OCI-LY3 (cell line): ENCODE measurements around the gene LAMB4.

ENCODE experiments used
- H2AFZ ChIP-seq: fragments of 200-600, 300-600 bp; shearing (Covaris generic); 2 replicates; pipeline ENCODE4 v1.6.0; 2014; ENCODE audit warnings: antibody characterized with exemption, low read depth, low read length
- H3K27ac ChIP-seq: fragments of 200-600, 300-600 bp; sonication (generic); 2 replicates; pipeline ENCODE4 v1.5.1; 2014; ENCODE audit warnings: mild to moderate bottlenecking, low read length, moderate library complexity, mixed read lengths
- H3K27me3 ChIP-seq: fragments of 200-600, 300-600 bp; sonication (generic); 2 replicates; pipeline ENCODE4 v1.6.1; 2014; ENCODE audit warnings: low read depth, low read length, mixed read lengths
- H3K36me3 ChIP-seq: fragments of 200-600, 300-600 bp; sonication (generic); replicated peaks from 2 replicates; pipeline ENCODE3; 2014; ENCODE audit warnings: low read depth, low read length, mixed read lengths
- H3K4me1 ChIP-seq: fragments of 300-600, 200-600 bp; sonication (generic); 2 replicates; pipeline ENCODE4 v1.6.1; 2014; ENCODE audit warnings: low read length, mixed read lengths
- H3K4me2 ChIP-seq: fragments of 200-600, 300-600 bp; sonication (generic); 2 replicates; pipeline ENCODE4 v1.6.1; 2014; ENCODE audit warnings: low read length, mixed read lengths
- H3K4me3 ChIP-seq: fragments of 300-600, 200-600 bp; sonication (generic); 2 replicates; pipeline ENCODE4 v1.5.1; 2014; ENCODE audit warnings: antibody characterized with exemption, mild to moderate bottlenecking, low read length, moderate library complexity
- H3K79me2 ChIP-seq: fragments of 300-600, 200-600 bp; shearing (Covaris generic); 2 replicates; pipeline ENCODE4 v1.6.1; 2014; ENCODE audit warnings: mild to moderate bottlenecking, low read length, mixed read lengths
- H3K9ac ChIP-seq: fragments of 300-600, 200-600 bp; shearing (Covaris generic); 2 replicates; pipeline ENCODE4 v1.6.0; 2014; ENCODE audit warnings: mild to moderate bottlenecking, low read length, moderate library complexity
- H3K9me3 ChIP-seq: fragments of 200-600, 300-600 bp; shearing (Covaris generic); 2 replicates; pipeline ENCODE4 v1.6.1; 2014; ENCODE audit warnings: low read length, mixed read lengths; ENCODE audit not compliant: insufficient read depth
- H4K20me1 ChIP-seq: fragments of 200-600, 300-600 bp; sonication (generic); 2 replicates; pipeline ENCODE4 v1.6.1; 2016; ENCODE audit warnings: low read length, mixed read lengths; ENCODE audit not compliant: insufficient read depth
- CTCF ChIP-seq: fragments of 200-600, 300-600 bp; sonication (generic); IDR thresholded peaks from 2 replicates; pipeline ENCODE4 v1.5.1; 2014; ENCODE audit warnings: antibody characterized with exemption, low read length, low read depth
- EZH2phosphoT487 ChIP-seq: fragments of 200-600 bp; shearing (Covaris generic); IDR thresholded peaks from 2 replicates; pipeline ENCODE4 v1.6.1; 2018; ENCODE audit warnings: antibody characterized with exemption, mixed run types, low read depth

LAMB4 gene

GRCh38 chr7:108076156-108076555, 54.0 kb downstream of the LAMB4 start:
- no peaks in the 10 kb centered on the region for H3K4me1 ChIP-seq
- H4K20me1 ChIP-seq = no peaks in the 10 kb centered on the region
- no peaks in the 10 kb centered on the region for H3K79me2 ChIP-seq
- H3K27me3 ChIP-seq = no peaks in the 10 kb centered on the region
- H3K27ac ChIP-seq = no peak overlapping the region
- no peak overlapping the region for H2AFZ ChIP-seq
- no peaks in the 10 kb centered on the region for H3K36me3 ChIP-seq
- H3K9ac ChIP-seq = no peak overlapping the region
- H3K4me3 ChIP-seq = no peak overlapping the region
- no peak for TF ChIP-seq CTCF
- TF ChIP-seq EZH2phosphoT487 = no peak
- H3K9me3 ChIP-seq = no peaks in the 10 kb centered on the region
- no peak overlapping the region for H3K4me2 ChIP-seq

- Histone ChIP-seq H3K4me1 (no peaks in the 10 kb centered on the region), H3K79me2 (no peaks in the 10 kb centered on the region), H3K9me3 (no peaks in the 10 kb centered on the region), H4K20me1 (no peaks in the 10 kb centered on the region), H2AFZ (no peak overlapping the region), H3K4me3 (no peak overlapping the region), H3K27ac (no peak overlapping the region), H3K4me2 (no peak overlapping the region), H3K36me3 (no peaks in the 10 kb centered on the region), H3K27me3 (no peaks in the 10 kb centered on the region), H3K9ac (no peak overlapping the region)
- TF ChIP-seq EZH2phosphoT487 (no peak), CTCF (no peak)
Measured at GRCh38 chr7:108073305-108074070, 56.7 kb downstream of the LAMB4 start.

GRCh38 chr7:108072739-108073138, 57.4 kb downstream of the LAMB4 start:
- Histone ChIP-seq H3K27me3 (no peaks in the 10 kb centered on the region), H3K36me3 (no peaks in the 10 kb centered on the region), H4K20me1 (no peaks in the 10 kb centered on the region), H3K4me2 (no peak overlapping the region), H3K9ac (no peak overlapping the region), H2AFZ (no peak overlapping the region), H3K27ac (no peak overlapping the region), H3K4me1 (no peaks in the 10 kb centered on the region), H3K9me3 (no peaks in the 10 kb centered on the region), H3K79me2 (no peaks in the 10 kb centered on the region), H3K4me3 (no peak overlapping the region)
- no peak for TF ChIP-seq EZH2phosphoT487
- no peak for TF ChIP-seq CTCF

- Histone ChIP-seq H2AFZ (no peak overlapping the region), H3K9ac (no peak overlapping the region), H3K4me2 (no peak overlapping the region), H4K20me1 (no peaks in the 10 kb centered on the region), H3K4me3 (no peak overlapping the region), H3K9me3 (no peaks in the 10 kb centered on the region), H3K4me1 (no peaks in the 10 kb centered on the region), H3K79me2 (no peaks in the 10 kb centered on the region), H3K27ac (no peak overlapping the region), H3K36me3 (no peaks in the 10 kb centered on the region), H3K27me3 (no peaks in the 10 kb centered on the region)
- TF ChIP-seq EZH2phosphoT487 = no peak
- no peak for TF ChIP-seq CTCF
Measured at GRCh38 chr7:108072116-108072515, 58.0 kb downstream of the LAMB4 start.
